C1 segment of cervical spinal cord (tissue), 14 donors: ENCODE results near the gene TUBGCP3.

Source experiments
- DNase-seq, 14 donors: peaks; one replicate each; lab custom pipeline; 2025; lab: John Stamatoyannopoulos, UW

Gene TUBGCP3

DNA sequence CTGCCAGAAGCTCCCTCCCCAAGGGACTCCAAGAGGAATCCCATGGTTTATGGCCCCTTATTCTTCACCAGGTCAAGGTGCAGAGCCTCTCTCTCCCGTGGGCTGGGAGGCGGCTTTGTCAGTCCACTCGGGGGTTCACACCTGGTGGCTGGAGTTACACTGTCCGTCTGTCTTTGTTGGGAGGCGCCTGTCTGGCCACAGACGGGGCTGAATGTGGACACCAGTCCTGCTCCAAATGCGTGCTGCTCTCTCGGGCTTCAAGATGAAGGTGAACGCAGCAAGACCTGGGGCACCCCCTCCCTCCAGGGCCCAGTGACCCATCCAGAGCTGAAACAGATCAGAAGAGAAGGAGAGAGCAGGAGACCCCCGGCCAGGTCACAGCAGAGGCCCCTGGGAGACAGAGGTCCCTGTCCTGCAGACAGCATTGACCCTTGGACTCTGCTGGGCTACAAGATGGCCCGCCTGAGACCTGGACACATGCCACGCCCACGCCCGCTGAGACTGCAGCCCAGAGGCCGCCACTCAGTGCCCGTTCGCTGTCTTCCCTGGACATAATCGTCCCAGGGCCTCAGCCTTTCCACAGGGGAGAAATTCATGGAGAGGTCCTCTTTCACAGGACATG is 29.9 kb upstream of the TUBGCP3 start:
- no peak for DNase-seq

DNA sequence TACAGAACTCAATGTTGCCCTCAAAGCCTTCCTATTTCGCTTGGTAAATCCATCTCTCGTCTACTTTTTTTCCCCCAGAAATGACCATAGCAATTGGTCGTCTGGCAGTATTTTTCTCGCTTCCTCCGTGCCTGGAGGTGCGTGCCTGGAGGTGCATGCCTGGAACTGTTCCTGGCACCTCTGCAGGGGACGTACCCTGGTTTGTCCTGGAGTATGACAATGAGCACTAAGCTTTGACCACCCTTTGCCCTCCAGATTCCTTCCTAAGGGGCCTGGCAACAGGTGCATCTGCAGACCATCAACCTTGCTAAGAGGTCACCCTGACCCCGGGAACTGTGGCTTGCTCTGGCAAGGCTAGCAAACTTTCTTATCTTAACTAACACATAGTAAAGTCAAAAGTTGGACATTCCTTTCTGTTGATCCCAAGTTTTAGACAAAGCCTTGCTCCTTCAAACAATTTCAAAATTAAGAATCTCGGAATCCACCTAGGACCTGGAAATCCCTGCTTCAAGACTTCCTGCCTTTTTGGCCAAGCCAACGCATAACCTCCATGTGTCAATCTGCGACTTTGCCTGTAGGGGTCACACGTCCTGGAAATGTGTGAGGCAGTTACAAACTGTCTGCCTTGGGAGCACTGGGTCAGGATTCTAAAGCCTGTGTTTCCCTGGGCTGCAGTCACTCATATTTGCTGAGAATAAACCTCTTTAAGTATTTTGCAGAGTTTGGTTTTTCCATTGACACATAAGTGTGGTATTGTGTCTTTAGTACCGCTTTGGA is 28.8 kb upstream of the TUBGCP3 start:
- DNase-seq, result no peak

DNA sequence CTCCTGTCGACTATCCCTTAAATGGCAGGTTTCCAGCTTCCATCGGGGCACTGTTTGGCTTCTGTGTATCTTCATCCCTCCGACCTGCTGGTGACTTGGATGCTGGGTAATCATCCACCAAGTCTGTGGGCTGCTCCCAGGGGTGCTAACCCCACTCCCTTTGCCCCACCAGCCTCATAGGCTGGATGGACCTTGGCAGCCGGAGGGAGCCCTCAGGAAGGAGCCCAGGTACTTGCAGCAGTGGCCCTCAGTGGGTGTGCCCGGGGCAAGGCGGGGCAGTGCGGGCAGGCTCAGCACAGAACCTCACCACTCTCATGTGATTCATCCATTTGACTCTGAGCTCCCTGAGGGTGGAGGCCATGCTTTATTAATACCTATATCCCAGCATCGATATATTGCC is 27.4 kb upstream of the TUBGCP3 start:
- DNase-seq, result no peak

DNA sequence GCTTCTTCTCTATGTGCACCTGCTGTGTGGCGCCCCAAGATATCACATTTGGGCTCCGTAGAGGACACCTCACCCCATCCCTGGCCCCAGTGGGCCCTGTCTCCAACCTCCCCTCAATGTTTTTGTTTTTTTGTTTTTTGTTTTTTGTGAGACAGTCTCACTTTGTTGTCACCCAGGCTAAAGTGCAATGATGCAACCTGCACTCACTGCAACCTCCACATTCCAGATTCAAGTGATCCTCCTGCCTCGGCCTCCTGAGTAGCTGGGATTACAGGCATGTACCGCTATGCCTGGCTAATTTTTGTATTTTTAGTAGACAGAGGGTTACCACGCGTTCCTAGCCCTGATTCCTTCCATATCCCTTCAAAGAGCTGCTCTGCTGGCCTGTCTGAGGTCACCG is 26.9 kb upstream of the TUBGCP3 start:
- DNase-seq, result no peak

DNA sequence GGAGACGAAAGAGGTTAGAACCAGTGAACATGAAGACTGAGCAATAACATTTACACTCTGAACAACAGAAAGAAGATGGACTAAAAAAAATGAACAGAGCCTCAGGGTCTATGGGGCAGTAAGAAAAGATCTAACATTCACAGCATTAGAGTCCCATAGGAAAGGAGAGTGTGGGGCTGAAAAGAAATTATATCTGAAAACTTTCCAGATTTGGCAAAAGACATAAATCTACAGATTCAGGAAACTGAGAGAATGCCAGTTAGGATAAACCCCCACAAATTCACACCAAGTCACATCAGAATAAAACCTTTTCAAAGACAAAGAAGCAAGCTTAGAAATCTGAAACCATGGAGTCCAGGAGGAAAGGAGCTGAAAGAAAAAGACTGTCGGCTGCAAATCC is 20.3 kb upstream of the TUBGCP3 start:
- no peak for DNase-seq

DNA sequence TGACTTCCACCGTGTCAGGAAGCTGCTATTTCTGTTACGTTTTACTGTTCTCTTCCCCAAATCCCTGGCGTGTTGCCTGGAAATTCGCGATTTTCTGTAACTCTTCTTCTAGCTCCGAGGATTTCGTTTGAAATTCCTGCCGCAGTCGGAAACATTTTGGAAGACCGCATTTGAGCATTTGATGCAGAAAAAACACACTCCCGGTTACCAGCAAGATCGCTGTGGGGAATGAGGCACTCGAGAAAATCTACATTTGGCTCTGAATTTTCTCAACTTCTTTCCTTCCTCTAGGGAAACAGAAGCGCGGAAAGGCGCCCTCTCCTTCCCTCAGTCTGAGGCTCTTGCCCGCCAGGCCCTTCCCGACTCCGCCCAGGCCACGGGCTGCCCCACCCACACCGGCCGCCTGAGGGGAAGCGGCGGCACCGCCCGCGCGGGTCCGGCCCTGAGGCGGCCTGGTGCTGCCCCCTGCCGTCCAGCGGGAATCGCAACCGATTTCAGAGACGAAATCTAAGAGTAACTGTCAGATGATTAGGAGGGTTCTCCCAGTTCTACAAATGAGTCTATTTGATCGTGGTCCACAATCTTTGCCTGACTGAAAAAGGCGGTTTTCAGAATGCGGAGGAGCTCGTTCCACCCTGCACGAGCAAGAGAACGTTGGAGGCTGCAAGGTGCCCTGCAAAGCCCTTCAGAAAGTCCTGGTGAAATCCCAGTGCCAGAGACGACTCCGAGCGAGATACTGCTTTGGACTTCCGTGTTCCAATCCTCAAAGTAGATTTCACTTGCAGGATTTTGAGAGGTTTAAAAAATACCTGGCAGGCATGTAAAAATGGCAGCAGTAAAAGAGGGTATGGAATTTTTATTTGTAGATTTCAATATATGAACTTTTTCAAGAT is 18.4 kb upstream of the TUBGCP3 start:
- peak; percentile 25 to 89 (median 80) for DNase-seq

DNA sequence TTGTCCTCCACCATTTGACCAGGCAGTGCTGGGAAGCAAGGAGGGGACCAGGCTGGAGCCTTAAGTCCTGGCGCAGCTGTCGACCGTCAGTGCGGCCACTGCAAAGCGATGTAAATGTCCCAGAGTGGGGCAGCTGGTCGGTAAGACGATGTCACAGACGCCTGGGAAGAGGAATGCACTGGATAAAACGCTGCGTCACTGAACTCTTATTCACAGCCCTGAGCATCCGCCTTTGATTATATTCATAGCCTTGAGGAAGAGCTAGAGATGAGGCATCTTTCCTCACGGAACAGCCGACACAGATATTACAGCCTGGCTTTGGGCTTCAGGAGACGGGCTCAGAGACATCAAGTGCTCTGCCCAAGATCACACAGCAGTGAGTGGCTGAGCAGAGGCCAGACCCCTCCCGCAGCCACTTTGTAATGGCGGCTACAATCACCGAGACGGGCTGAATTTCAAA is 17.6 kb upstream of the TUBGCP3 start:
- DNase-seq, result no peak

DNA sequence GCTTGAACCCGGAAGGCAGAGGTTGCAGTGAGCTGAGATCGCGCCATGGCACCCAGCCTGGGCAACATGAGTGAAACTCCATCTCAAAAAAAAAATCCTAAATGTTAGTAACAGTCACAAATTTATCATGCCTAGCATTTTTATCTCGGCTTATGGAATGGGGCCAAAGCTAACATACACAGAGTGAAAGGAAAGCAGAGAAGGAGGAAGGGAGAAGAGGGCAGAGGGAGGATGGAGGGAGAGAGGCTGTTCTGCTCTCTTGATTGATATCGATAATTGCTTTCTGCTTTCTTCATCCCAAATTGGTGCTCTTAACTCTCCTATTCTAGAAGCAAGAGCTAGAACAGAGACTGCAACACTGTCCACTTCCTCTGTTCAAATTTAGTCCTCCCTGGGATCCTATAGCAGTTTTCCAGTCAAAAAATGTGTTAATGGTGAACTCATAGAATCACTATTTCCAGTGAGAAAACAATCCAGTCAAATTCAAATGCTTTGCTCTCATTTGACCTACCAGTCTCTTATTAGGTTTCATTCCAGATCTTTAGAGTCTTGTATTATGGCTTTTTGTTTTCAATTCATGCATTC is 15.8 kb upstream of the TUBGCP3 start:
- DNase-seq, result no peak

DNA sequence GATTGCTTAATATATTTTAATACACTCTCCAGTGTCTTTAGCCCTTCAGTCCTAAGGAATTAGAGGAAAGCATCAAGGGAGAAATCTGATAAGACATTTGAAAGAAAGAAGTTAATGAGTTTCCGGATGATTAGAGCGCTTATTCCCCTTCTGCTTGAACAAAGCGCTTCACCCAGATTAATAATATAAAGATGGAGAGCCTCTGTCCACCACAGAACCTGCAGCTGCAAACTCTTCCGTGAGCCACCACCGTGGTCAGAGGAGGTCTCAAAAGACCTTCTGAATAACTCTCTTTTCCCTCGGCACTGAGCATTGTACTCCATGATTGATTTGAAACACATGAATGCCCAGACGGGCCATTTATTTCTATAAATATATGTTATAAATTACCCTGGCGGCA is 14.2 kb upstream of the TUBGCP3 start:
- no peak for DNase-seq

DNA sequence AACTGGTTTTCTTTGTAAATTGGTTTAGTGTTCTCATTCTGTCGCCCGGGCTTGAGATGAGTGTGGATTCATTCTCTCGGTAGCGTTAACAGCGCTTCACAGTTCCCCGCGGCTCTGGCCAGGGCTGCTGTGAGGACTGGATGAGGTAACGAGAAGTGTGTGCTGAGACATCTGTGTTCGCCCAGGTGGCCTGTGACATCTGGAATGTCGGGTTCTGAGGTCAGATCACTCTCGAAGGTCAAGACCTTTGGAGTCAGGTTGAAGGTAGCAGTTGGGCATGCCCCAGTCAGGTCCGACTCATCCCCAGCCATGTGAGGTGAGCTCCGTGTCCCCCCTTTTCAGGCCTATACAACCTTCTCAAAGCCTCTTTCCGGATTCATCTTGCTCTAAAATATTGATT is 13.4 kb upstream of the TUBGCP3 start:
- no peak for DNase-seq

DNA sequence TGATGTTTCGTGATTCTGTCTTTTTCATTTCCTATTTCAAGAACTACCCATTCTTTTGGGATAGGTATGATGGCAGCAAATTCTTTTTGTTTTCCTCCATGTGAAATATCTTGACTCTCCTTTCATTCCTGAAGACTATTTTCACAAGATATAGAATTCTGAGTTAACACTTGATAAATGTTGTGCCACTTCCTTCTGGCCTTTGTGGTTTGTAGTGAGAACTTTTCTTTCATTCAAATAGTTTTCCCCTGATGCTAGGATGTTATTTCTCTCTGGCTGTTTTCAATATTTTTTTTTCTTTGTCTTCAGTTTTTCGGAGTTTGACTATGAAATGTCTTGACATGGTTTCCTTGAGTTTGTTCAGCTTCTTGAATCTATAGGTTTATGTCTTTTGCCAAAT is 8.3 kb upstream of the TUBGCP3 start:
- no peak for DNase-seq

DNA sequence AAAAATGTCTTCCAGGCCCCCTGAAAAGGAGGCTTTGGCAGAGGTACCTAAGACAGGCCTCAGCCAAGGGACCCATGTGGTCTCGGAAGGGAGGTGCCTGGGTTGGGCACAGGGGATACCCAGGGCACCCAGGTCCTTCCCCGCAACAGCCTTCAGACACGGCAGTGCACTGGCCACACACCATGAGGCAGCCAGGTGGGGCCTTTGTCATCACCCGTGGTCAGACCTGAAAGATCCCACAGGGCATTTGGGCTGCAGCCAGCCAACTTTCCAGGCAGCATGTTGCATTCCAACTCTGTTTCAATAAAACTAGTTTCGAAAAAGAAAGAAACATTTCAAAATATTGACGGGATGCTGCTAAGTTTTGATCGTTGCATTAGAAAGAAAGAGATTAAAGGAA is 4.7 kb upstream of the TUBGCP3 start:
- no peak for DNase-seq

DNA sequence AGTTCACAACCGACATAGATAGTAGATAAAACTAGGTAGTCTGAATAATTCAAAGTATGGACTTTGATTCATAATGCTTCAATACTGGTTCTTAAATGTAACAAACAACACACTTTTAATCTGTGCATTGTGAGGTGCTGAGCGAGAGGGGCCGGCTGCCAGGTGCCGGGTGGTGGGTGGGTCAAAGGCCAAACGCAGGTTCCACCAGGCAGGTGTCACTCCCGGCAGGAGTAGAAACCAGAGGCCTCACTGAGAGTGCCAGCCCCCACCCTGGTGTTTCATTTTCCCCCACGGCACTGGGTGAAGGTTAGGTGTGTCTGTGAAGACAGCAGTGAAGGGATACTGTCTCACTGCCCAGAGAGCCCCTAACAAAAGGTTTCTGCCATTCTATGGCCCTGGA is 4.2 kb upstream of the TUBGCP3 start:
- DNase-seq, result no peak

DNA sequence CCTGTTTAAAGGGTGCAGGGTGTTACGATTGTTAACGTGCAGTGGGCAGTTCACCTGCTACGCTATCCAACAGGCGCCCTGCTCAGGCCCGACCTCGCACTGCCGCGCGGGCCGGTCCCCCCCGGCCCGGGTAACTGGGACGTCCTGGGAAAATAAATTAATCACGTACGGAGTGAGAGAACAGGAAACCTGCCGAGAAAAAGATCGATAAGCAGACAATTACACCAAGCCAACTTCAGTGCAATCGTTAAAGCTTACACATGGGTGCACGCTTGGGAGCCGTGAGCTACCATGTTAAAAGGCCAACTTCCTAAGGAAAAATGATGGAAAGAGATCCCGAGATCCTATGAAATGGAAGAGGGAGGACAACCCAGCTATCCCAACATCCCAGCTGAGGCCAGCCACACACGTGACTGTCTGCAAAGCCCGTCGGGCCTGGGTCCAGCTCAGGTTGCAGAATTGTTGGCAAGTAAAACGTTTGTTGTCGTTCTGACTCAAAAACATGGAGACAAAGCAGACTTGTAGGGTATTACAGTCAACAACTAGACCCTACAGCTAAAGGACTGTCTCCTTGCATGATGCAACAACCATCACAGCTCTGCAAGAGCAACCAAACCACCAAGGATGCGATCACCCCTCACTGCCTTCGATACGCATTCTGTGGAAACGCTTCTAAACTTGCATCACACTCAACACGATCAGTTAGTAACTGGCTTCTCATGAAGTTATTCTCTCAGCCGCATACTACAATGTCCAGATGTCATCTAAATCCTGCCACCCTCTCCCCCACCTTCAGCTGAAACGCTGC is 741 bp upstream of the TUBGCP3 start:
- DNase-seq, result peak in 1 of 14 donors; percentile 19

DNA sequence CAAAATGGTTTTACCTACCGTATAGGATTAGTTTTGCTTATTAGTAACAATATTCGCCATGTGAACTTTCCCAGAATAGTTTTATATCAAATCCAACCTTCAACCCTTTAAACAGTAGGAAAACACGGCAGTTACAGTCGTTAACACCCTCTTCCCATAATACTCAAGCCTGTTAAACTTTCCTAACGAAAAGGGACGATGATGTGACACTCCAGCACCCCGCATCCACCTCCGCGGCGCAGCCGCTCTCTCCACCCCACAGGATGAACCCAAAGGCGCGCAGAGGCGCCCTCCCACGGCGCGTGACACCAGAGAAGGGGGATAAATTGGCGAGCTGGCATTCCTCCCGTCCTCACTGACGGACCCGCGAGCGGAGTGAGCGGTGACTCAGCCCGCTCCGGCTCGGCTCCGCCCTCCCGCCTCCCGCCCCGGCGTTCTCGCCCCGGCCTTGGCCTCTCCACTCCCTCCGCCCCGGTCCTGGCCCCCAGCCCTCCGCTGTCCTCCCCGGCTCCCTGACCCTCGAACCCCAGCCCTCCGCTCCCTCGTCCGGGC is 665 bp downstream of the TUBGCP3 start:
- peak in 12 of 14 donors; percentile 33 to 76 (median 56) for DNase-seq

DNA sequence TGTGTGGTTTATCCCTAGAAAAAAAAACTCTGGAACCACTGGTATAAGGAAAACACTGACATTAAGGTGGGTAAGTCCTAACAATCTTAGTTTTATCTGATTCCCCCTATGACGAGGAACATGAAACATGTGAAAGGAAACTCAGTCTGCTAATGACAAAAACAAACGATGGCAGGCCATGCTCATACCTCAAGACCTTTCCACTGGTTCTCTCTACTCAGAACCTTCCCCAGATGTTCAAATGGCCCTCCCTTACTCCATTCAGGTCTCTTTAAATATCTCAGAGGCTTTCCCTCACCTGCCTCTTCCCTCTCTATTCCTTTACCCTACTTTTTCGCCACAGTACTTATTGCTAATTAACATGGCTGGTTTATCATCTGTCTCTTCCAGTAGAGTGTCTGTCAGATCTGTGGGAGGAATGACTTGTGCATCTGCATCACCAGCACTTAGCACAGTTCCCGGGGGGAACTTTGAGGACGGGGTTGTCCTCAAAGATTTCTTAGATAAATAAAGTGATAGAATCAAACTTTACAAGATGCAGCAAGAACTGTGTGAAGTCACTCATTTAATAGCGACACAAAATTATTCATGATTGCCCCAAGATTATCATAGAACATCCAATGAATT is 1.5 kb downstream of the TUBGCP3 start:
- no peak for DNase-seq

DNA sequence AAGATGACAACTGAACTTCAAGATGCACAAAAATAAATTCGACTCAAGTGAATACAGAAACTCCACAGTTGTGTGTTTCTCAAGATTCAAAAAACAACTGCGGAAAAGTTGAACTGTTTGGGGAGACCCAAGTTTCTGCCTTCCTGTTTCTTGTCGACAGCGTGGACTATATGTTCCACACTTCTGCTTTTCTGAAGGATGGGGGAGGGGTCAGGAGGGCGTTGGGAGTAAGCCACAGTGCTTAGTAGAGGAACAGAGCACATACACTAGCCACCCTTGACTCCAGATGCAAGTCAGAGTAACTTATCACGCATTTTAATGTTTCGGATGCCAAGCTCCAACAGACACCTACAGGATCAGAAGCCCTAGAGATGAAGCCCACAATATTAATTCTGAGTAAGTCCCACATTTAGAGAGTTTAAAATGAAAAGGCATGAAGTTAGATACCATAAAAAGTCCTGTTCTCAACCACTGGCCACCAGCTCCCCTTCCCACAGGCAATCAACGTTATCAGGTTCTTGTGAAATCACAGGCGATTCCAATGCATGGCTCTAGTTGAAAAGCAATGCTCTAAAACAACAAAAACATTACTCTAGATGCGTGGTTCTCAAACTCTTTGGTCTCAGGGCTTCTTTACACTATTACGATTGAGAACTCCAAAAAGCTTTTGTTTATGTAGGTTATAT is 4.2 kb downstream of the TUBGCP3 start:
- peak in 6 of 14 donors; percentile 7 to 54 (median 24) for DNase-seq

DNA sequence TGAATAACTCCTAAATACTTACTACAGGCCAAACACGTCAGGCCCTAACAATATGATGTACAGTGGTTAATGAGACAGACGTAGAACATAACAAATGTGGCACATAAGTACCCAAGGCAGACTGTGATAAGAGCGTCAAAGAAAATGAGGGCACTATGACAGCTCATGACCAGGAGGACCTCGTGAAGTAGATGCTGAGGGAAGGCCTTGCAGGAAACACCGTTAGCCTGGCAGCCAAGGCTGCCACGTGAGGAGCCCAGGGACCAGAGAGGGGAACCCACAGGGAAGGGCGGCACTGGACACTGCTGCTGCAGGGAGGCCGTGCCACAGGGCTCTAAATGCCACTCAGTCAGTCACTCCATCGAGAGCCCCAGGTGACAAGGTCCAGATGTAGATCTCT is 5.7 kb downstream of the TUBGCP3 start:
- DNase-seq, result no peak

DNA sequence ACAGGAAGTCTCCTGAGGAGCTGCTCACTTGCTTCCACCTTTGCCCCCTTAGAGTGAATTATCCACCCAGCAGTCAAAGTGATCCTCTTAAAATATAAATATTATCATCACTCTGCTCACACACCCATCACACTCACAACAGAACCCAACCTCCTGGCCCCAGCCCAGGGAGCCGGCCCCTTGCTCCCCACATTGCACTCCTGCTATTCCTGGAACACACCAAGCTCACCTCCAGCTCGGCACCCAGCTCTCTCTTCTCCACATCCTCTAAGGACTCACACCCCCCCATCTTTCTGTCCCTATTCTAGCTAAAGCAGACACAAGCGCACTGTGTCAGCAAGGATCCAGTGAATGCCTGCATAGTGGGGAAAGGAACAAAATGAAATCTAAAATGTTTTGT is 7.0 kb downstream of the TUBGCP3 start:
- no peak for DNase-seq

DNA sequence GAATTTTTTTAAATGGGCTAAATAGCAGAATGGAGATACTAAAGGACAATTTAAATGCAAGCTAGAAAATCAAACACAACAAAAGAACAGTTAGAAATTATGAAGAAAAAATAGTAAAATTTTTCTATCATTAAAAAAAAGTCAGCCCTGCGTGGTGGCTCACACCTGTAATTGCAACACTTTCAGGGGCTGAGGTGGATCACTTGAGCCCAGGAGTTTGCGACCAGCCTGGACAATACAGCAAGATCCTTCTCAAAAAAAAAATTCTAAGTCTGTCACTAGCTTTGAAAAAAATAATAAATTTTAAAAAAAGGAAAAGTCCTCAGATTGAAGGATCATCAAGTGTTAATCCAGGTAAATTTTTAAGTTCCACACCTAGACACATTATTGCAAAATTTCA is 7.7 kb downstream of the TUBGCP3 start:
- DNase-seq, result no peak
